ENCODE measurements around the gene ABCF2.

The ABCF2 gene

DNA sequence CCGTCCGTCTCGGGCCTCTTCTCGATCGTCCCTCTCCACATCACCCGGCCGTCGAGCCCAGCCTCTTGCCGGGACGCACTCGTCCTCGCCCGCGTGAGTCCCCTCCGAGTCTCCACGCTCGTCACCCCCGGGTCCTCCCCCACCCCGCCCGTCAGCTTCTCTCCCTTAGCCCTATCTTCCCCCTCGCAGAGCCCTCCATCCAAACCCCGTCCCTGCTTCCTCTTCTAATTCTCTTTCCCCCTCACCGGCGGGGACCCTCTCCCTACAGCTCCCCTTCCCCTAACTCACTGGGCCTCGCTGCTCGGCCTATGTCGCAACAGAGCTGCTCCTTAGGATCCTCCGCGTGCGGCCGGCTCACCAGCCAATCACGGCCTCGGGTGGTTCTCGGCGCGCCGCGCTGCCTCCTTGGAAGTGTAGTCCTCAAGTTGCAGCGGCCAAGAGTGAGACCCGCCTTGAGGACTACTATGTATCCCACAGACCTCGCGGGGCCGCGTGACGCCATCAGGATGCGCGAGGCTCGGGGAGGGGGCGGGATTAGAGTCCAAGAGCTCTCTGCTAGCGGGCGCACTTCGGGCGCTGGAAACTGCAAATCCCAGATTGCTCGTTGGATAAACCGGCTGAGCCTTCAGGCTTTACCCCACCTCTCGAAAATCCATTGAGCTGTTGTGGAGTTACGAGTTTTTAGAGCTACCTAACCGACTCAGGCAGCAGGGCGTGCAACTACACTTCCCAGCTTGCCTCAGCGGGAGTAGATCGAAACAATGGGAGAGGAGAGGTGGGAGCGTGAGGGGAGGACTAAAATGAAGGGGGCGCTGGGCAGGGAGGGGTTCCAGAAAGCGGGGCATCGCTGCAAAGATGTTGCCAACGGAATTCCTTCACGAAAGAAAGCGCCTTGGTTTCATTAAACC is at the start of gene ABCF2:
Gene ABCF2, minus strand, starts transcription at position 331 of the 908 bp plus-strand sequence. CDS start 747 bp downstream, outside the sequence.
- peak; percentile 99 for DNase-seq (ENCODE audit: low spot score)

DNA sequence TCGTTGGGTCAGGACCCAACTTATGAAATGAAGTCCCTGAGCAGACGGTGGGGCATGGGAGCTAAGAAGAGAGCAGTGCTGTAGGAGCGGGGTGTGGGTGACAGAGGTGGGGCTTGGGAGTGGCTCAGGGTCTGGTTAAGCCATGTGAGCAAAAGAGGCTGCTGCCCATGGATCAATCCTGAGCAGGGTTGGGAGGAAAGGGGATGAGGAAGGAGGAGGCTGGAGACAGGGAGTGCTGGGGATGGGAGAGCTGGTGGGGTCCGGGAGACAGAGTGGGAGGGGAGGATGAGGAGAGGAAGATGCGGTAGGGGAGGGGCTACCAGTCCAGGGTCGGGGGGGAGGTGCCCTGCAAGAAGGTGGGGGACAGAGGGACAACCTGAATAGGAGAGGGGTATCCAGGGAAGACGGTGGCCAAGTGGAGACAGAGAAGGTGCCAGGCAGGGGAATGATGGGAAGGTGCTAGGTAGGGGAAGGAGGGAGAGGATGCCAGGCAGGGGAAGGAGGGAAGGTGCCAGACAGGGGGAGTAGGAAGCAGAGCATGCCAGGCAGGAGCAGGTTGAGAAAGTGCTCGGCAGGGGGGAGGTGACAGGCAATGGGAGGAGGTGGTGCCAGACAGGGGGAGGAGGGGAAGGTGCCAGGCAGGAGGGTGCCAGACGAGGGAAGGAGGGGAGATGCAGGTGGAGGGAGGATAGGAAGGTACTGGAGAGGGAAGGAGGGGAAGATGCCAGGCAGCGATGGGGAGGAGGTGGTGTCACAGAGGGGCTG is 49.0 kb upstream of the ABCF2 start:
- DNase-seq (ENCODE audit: low spot score): no peak

DNA sequence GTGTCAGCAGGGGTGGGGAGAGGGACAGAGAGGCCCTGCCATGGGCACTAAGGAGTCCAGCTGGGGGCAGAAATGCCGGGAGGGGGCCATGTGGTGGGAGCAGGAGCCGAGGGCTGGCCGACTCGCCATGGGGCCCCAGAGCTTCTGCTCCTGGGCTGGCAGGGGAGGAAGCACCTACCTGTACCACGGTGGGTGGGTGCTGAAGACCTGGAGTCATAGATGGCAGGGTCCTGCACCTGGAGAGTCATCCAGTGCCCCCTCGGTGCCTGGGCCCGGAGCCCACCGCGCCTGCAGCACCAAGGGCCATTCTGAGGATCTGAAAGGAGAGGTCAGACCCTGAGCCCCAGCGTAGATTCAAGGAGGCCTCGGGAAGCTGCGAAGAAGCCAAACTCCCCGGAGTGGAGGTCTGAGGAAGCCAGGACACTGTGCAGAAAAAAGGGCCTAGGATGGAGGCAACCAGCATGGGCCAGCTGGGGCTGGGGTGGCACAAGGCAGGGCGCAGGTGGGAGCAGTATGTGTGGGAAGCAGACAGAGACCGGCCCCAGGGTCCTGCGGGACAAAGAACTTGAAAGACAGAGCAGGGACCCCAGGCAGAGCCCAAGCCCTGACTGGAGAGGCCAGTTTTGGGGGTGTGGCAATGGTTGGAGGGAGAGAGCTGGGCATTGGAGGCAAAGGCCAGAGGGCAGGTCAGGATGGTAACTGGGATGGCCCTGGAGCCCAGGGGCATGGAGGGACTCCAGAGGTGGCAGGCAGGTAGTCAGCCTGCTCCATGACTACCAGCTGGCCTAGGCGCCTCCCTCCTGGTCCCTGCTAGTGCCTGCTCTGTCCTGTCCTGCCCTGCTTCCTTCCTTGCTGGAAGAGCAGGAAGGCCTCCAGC is 48.2 kb upstream of the ABCF2 start:
- DNase-seq (ENCODE audit: low spot score): no peak

DNA sequence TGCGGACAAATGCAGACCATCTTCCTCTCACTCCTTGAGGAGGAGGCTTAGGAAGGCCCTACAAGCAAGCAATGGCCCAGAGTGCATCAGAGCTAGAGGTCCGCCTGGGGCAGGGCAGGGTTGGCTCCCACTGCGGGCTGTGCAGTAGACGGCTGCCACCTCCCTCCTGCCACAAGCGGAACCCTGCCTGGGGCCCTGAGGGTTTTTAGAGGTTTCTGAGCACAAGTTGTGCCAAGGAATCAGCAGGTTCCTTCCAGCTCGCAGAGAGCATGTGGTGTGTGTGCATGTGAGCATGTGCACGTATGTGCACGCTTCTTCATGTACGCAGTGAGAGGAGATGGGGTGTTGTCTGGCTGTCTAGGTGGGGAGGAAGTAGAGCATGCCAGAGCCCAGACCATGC is 47.4 kb upstream of the ABCF2 start:
- DNase-seq (ENCODE audit: low spot score): no peak

DNA sequence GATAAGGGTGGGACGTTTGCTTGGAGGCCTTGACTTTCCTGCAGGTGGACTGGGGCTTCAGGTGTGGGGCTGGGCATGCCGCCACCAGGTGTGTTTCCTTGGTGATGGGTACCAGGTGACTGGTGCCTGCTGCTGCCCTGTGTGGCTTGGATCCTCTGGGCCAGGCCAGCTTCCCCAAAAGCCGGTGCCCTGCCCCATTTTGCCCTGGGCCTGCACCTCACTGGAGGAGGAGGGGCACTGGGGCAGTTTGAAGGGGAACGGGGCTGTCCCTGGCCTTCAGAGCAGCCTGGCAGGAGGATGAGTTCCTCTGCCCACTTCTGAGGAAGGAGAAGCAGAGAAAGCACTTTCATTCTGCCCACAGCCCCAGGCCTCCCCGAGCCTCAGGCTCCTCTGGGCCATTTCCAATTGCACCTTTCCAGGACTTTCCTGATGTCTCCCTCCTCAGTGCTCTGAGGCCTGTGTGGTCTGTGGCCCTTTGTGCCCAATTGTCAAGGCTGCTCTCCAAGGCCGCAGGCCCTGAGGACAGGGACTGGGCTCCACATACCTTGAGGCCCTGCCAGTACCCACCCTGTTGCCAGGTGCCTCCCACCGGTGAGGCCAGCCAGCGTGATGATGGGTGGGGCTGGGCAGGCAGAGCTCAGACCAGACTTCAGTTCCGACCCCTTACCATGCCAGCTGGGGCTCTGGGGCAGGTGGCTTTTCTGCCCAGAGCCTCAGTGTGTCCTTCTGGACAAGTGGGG is 46.8 kb upstream of the ABCF2 start:
- DNase-seq (ENCODE audit: low spot score): no peak

DNA sequence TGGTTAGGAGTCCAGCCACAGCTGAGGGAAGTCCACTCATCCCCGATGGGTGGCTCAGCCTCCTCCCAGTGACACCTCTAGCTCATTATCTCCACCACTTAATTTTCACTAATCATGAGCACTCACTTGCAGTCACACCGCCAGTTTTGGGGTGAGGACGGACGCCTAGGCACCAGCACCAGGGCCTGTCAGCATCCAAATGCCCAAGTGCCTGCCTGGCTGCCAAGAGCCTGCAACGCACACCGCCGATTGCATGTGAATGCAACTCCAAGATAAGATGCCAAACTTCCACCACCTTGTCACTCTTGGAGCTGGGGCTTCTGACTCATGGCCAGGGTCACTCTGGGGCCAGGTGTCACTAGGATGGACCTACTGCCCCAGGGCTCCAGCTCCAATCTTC is 45.9 kb upstream of the ABCF2 start:
- no peak for DNase-seq (ENCODE audit: low spot score)

DNA sequence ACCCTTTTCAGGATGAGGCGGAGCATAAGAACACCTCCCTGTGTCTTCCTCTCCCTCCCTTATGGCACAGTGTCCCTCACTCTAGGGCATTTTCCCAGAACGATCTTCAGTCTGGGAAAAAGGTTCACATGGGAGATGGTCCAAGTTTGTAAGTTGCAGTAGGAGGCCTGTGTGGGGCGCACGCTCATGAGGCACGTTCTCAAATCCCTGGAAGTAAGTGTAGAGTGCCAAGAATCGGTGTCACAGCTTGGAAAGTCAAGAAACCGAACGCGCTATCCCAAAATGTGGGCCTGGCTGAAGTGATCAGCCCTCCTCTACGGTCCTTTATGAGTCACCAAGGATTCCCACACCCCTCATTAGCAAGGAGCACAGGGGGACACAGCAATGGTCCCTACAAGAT is 45.4 kb upstream of the ABCF2 start:
- DNase-seq (ENCODE audit: low spot score): peak; percentile 59

DNA sequence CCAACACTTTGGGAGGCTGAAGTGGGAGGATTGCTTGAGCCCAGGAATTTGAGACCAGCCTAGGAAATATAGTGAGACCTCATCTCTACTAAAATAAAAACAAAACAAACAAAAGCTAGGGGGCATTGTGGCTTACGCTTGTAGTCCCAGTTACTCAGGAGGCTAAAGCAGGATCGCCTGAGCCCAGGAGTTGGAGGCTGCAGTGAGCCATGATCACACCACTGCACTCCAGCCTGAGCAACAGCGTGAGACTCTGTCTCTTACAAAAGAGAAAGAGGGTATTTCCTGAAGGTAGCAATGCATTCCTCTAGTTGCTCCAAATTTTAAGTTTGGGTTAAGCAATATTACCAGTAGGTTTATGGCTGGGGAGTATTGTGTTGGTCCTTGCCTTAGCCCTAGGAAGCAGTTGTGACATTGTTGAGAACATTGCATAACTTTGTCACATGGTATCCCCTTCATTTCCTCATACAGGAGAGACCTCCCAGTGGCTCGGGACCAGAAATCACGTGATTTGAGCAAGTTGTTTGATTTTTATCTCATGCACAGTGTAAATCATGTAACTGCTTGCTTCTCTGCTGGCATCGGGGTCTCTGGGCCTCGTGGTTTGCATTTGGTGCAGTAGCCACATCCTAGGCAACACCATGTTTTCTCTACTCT is 44.8 kb upstream of the ABCF2 start:
- peak; percentile 67 for DNase-seq (ENCODE audit: low spot score)

DNA sequence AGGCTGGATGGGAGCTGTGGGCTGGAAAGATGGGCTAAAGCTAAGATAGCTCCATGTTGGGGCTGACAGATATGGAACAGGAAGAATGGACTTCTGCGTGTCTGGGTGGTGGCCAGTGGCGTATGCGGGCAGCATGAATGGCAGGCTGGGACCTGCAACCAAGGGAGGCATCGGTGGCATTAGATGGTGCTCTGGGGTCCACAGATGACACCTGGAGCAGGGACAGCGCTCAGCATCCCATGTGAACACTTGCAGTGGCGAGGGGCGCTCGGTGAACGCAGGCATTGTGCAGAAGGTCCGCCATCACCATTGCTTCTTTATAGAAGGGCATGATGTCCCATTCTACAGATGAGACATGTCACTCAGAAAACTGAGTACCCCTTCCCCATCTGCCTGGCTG is 42.5 kb upstream of the ABCF2 start:
- DNase-seq (ENCODE audit: low spot score): no peak

DNA sequence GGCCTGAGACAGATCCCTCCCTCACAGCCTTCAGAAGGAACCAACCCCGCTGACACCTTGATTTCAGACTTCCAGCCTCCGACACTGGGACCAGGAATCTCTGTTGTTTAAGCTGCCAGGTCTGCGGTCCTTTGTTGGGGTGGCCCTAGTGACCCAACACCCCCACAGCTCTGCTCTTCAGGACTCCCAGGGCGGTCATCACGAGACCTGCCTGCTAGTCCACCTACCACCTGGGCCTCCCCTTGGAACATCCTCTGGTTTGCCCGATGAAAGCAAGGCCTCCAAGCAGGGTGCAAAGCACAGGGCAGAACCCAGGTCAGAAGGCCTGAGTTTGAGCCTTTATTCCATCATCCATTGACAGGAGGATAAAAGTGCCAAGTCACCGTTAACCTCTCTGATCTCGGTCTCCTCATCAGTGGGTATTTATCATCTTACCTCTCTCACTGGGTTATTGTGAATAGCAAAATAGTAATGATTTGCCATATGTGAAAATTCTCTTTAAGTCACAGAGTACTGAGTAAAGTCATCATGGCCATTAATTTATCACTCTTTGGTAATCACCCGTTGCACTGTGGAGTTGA is 38.4 kb upstream of the ABCF2 start:
- DNase-seq (ENCODE audit: low spot score): no peak

DNA sequence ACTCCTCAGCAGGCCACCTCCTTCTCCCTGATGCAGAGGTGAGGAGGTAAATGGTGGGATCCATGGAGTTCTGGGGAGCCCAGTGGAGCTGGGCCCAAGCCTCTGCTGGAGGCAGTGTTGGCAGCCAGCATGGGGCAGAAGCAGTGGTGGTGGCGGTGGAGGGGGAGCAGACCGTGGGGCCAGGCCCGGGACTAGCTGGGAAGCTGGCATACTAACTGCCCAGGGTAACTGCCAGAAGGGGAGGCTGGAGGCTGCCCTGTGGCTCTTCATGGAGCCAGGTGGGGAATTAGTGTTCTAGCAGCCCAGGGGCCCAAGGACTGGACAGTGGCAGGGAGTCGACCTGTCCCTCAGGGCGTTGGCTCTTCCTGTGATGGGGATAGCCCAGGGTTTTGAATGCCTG is 37.6 kb upstream of the ABCF2 start:
- DNase-seq (ENCODE audit: low spot score): no peak

DNA sequence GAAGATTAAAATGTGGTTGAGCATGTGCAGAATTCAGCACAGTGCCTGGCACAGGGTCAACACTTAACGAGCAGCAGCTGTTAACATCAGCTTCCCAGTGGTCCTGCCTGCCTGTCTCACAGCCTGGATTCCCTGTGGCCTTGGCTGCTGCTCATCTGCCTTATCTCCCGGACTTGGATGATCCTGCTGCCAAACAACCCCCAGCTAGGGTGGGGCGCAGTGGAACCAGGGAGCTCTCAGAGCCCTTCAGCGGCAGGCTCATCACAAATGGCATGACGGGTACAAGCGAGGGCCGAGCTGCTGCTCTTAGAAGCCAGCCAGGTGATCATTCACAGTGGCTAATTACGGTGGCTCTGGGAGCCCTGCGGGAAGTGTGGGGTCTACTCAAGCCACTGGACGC is 34.5 kb upstream of the ABCF2 start:
- peak; percentile 40 for DNase-seq (ENCODE audit: low spot score)

DNA sequence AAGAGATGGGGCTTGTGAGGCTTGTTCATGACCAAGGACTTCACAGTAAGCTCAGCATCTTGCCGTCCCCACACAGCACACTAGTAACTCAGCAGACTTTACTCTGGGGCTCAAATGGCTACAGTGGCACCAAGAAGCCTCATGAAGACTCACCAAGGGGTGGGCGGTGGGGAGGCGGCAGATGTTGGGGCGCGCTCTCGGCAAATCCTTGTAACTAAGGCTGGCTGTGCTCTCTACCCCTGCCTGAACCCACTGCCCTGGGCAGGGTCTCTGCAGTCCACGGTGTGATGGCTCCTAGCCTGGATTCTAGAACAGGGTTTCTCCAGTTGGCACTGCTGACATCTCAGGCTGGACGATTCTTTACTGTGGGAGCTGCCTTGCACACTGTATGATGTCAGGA is 33.9 kb upstream of the ABCF2 start:
- no peak for DNase-seq (ENCODE audit: low spot score)

DNA sequence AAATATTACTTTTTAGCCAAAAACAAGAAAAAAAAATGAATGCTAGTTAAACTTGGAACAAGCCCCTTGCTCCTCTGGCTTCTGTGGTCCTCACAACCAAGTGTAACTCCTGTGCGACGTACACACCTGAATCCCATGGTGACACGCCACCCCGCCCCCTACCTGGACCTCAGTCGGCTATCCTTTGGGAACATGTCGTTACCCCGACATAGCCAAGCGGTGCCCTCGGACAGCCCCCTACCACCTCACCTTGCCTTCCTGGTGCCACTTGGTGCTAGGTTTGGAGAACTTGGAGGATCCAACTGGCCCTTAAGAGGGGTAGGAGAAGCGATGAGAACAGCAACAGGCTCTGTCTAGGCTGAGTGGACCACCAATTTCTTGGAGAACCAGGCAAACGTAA is 33.5 kb upstream of the ABCF2 start:
- DNase-seq (ENCODE audit: low spot score): no peak

DNA sequence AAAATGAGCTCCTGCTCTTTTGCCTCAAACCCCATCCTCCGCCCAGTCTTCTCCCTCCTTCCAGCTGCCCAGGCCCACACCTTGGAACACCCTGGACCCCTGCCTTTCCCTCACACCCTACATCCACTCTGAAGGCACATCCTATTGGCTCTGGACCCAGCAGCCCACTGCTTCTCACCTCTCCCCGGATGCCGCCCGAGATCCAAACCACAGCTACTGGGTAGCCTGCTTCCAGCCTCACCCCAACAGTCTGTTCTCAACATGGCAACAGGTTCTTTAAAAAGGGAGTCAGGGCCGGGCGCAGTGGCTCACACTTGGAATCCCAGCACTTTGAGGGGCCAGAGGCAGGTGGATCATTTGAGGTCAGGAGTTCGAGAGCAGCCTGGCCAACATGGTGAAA is 31.0 kb upstream of the ABCF2 start:
- DNase-seq (ENCODE audit: low spot score): no peak

DNA sequence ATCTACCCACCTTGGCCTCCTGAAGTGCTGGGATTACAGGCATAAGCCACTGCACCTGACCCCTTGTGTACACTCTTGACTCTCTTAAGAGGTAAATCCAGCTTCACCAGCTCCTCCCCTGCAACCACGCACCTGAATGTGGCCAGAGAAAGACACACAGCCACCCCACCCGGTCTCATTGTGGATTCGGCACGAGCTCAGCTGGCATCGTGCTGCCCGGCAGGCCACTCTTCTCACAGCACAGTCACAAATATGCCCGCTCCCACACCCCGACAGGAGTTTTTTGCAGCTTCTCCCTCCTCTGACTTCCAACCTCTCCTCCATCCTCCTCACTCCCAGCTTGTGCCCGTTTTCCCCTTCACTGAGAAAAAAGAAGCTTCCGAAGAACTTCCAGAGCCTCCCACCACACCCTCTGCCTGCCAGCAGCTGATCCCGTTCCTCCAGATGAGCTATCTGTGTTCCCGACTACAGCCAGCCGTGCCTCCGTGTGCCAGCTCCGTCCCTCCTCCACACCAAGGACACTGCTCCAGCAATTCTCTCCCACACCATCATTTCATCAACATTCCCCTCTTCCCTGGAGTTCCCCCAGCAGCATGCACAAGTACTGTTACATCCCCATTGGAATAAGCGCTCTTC is 29.5 kb upstream of the ABCF2 start:
- peak; percentile 47 for DNase-seq (ENCODE audit: low spot score)

DNA sequence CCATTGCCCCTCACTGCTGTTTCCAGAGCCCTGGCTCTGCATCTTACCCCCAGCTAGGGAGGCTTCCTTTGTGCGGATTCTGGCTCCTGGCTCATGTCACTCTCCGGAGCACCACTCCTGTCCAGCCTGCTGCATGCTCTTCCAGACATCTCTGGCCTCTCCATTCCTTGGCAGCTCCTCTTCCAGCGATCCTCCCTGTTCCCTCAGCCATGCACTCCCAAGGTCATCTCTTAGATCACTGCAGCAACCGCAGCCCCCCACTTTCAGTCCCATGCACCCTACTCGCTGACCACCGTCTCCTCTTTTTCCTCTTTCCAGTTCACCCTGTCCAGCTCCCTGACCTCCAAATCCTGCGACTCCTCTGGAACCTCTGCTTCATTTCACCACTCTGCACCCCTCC is 28.4 kb upstream of the ABCF2 start:
- no peak for DNase-seq (ENCODE audit: low spot score)

DNA sequence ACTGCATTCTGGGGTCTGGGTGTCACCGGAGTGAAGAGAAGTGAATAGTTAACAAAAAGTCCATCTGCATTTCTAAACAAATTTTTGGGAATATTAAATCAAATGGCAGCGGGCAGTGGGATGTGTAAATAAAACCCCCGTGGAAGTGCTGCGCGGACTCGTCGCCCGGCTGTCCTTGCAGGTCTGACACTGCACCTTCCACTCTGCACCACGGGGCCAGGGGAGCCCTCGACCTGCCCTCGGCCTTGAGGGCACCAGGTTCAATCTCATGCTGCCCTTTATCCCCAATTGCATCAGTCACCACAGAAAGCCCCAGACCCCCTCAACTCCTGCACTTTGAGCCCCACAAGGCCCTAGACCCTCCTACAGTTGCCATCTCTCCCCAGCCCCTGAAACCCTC is 27.8 kb upstream of the ABCF2 start:
- no peak for DNase-seq (ENCODE audit: low spot score)

DNA sequence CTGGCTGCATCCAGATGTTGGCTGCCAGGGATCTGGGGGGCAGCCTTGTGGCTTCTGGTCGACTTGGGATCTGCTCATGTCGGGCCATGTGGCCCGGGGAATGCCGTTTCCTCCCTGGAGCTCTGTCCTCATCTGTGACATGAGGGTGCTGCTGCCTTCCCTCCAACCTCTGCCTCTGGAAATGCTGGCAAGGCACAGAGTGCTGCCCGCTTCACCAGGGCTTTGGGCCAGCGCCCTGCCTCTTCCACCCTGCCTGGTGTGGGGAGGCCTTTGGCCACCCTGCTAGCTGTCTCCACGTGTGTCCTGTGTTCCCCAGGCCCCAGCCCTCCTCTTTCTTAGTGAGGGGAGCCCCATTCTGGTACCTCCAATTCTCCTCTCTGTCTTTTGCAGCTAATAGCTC is 27.3 kb upstream of the ABCF2 start:
- DNase-seq (ENCODE audit: low spot score): no peak
